ENCODE results near the gene SH3PXD2A. TPM values are rescaled to one million over a fixed set of nuclear protein-coding genes. Genes with fewer than 3 reads are reported as not detected.

The SH3PXD2A gene
- total and polyA plus RNA-seq, 2 of the 4 experiments (the other 2 are of a cell fraction), result 6.3 to 23.0 TPM

GRCh38 chr10:103881416-103882284 lies 26.3 kb upstream of the SH3PXD2A start:
- no peaks in the 10 kb centered on the region for H4K20me1 ChIP-seq (ENCODE audit: insufficient read depth, low read length)
- dilution Hi-C loops (cut with HindIII; ENCODE audit: low sequenced_read_pairs, unreplicated experiment), result no loop called here
- peaks cover 15% of the 10 kb centered on the region for H3K36me3 ChIP-seq (ENCODE audit: control insufficient read depth, insufficient read depth, low read length)
- WGBS, 2 experiments (ENCODE audit: extremely low coverage in 2 of 2, insufficient read length in 1 of 2), result 75% methylated on average over 10 of the region's 15 CpGs; no CpG with 5 or more reads in 1 of the 2 experiments
- no peak overlapping the region for H3K9ac ChIP-seq (ENCODE audit: low read depth, low read length)
- no peaks in the 10 kb centered on the region for H3K9me3 ChIP-seq (ENCODE audit: control insufficient read depth, insufficient read depth, low read length)
- H3K14ac ChIP-seq (replicated peaks; ENCODE audit: low read depth, low read length), result no peak overlapping the region
- DNase-seq, result no peak
- no peak overlapping the region for H4K91ac ChIP-seq (ENCODE audit: insufficient read depth, low read depth, low read length)
- BruUV-seq (replicated peaks), result no TSS peak
- ChIA-PET POLR2A (ENCODE audit: unreplicated experiment) (no interaction called here), CTCF (interaction anchor here (0.6 to 1.2 kb wide), 2 partner anchors 8 to 196 kb away, joined by 3 read pairs; no protein-coding TSS in a partner anchor)
- H3K9me1 ChIP-seq (ENCODE audit: insufficient read depth, low read length), result no peaks in the 10 kb centered on the region
- H3K79me1 ChIP-seq (ENCODE audit: low read depth in 1 of 2, low read length in 2 of 2), result no peaks in the 10 kb centered on the region
- in situ Hi-C loops (cut with MboI; ENCODE audit: low sequenced_read_pairs), result loop anchor here (5.0 kb wide), 1 partner anchor 169 kb away; no protein-coding TSS in a partner anchor
- no peak overlapping the region for H3K18ac ChIP-seq (ENCODE audit: low read depth, low read length)
- H2BK5ac ChIP-seq (ENCODE audit: low read depth, low read length, poor library complexity, severe bottlenecking), result no peak overlapping the region
- H2AK9ac ChIP-seq (replicated peaks; ENCODE audit: low read depth, low read length, poor library complexity), result no peak overlapping the region
- H4K5ac ChIP-seq (ENCODE audit: low read depth, low read length), result no peak overlapping the region
- H2BK120ac ChIP-seq (ENCODE audit: low read depth, low read length), result no peak overlapping the region
- no peak overlapping the region for H3K4me2 ChIP-seq (ENCODE audit: low read depth, low read length)
- no peak overlapping the region for H2AFZ ChIP-seq (replicated peaks; ENCODE audit: low read length, poor library complexity)
- no peak overlapping the region for H3K23ac ChIP-seq (ENCODE audit: low read depth, low read length)
- H2BK15ac ChIP-seq (ENCODE audit: low read depth, low read length), result no peak overlapping the region
- peaks cover 2% of the 10 kb centered on the region; the same call in 1 of the 2 replicates for H3K4me1 ChIP-seq (ENCODE audit: control insufficient read depth, insufficient read depth, low read length)
- H3K27me3 ChIP-seq (ENCODE audit: control insufficient read depth, insufficient read depth, low read length), result no peaks in the 10 kb centered on the region
- no peak overlapping the region for H2BK20ac ChIP-seq (ENCODE audit: low read depth, low read length)
- no peak overlapping the region for H3K27ac ChIP-seq (ENCODE audit: insufficient read depth, low read length)
- H2AK5ac ChIP-seq (ENCODE audit: low read depth, low read length), result no peak overlapping the region
- ATAC-seq (ENCODE audit: low read depth), result no peak
- no peak overlapping the region for H3K4me3 ChIP-seq (ENCODE audit: insufficient read depth, low read depth, low read length)
- H3K56ac ChIP-seq (ENCODE audit: extremely low read depth, insufficient read depth, low read length), result no peak overlapping the region
- intact Hi-C loops (cut with micrococcal nuclease), result no loop called here
- no peak overlapping the region for H3K4ac ChIP-seq (ENCODE audit: low read depth, low read length)
- H4K8ac ChIP-seq (ENCODE audit: low read depth in 2 of 2, low read length in 2 of 2), result no peak overlapping the region
- TF ChIP-seq RAD21 (IDR thresholded peaks at IDR 0.05; ENCODE audit: low read length), result no peak
- TF ChIP-seq NFE2L2 (IDR thresholded peaks at IDR 0.05; ENCODE audit: low read depth, low read length), result no peak
- TF ChIP-seq BHLHE40 (IDR thresholded peaks at IDR 0.05; ENCODE audit: low read depth, low read length), result no peak
- TF ChIP-seq POLR2A (IDR thresholded peaks at IDR 0.05; ENCODE audit: low read depth, low read length), result no peak
- TF ChIP-seq USF2 (IDR thresholded peaks at IDR 0.05; ENCODE audit: low read depth, low read length), result no peak
- TF ChIP-seq CTCF (conservative IDR thresholded peaks at IDR 0.05; ENCODE audit: low read depth, low read length), result no peak
- no peak for TF ChIP-seq RCOR1 (IDR thresholded peaks at IDR 0.05; ENCODE audit: insufficient replicate concordance, low read length)
- no peak for TF ChIP-seq MAZ (IDR thresholded peaks at IDR 0.05; ENCODE audit: borderline replicate concordance, low read depth, low read length)
- TF ChIP-seq FOS (IDR thresholded peaks at IDR 0.05; ENCODE audit: low read depth, low read length), result no peak
- no peak for TF ChIP-seq CEBPB (IDR thresholded peaks at IDR 0.05; ENCODE audit: low read depth, low read length)
- TF ChIP-seq MXI1 (IDR thresholded peaks at IDR 0.05; ENCODE audit: borderline replicate concordance, low read depth, low read length), result no peak
- TF ChIP-seq ELK1 (IDR thresholded peaks at IDR 0.05; ENCODE audit: borderline replicate concordance, low read depth, low read length), result no peak
- no peak for TF ChIP-seq RFX5 (IDR thresholded peaks at IDR 0.05; ENCODE audit: low read depth, low read length)
- no peak for TF ChIP-seq CHD1 (IDR thresholded peaks at IDR 0.05; ENCODE audit: low read depth, low read length)
- no peak for TF ChIP-seq MAFK (IDR thresholded peaks at IDR 0.05; ENCODE audit: low read depth, low read length)
